OCI-M2 (cell line): Measurements from ENCODE around the gene DIDO1.

Experiments used
- DNase-seq: peaks from one replicate; lab custom pipeline; 2025; ENCODE audit not compliant: unreplicated experiment; lab: John Stamatoyannopoulos, UW

DIDO1 gene

DNA sequence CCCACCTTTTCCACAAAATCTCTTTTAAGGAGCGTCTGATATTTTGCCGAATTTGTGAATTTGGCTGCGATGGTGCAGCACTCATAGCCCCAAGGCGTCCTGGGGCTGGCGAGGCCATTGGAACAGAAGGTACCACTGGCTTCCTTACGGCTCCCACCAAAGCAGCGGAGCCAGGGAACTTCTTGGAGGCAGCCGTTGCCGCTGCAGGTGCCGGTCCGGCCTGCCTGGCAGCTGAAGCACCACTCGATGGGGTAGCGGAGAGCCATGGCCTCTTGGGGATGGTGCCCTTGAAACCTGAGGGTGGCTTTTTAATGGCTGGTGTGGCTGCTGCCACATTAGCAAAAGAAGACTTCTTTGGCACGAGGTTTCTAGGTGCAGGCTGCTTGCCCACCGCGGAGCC, 29.8 kb downstream of the DIDO1 start:
- DNase-seq = no peak

DNA sequence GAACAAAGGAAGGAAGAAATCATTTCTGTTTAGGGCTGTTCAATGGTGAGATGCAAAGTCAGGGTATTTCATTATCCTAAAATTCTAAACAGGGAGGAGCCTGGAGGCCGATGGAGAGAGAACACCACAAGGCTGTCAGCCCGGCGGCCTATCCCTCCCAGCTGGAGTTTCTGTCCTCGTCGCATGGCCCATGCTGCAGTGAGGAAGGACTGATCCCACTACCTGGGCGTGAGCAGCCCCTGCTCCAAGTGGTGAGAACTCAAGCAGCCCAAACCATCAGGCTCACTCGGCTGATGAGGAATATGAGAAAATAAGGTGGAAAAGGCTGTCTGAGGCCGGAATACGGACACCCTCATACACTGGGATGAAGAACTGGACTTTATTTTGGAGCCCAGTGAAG, 30.8 kb downstream of the DIDO1 start:
- DNase-seq = no peak

DNA sequence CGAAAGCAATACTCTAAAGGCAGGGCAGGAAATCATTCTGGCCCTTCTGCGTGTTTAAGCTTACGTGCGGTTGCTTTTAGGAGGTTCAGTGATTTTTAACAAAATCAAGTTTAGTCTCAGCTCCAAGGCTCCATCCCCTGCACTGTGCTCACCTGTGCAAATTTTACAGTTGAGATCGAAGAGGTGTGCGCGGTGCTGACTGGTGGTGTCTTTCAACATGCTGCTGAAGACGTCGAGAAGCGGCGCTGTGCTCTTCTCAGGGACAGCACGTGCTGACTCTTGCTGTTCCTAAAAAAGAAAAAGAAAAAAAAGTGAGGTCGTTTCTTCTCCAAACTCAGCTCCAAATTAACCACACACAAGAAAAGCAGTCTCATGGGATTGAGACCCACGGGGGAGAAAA, 32.0 kb downstream of the DIDO1 start:
- no peak for DNase-seq

DNA sequence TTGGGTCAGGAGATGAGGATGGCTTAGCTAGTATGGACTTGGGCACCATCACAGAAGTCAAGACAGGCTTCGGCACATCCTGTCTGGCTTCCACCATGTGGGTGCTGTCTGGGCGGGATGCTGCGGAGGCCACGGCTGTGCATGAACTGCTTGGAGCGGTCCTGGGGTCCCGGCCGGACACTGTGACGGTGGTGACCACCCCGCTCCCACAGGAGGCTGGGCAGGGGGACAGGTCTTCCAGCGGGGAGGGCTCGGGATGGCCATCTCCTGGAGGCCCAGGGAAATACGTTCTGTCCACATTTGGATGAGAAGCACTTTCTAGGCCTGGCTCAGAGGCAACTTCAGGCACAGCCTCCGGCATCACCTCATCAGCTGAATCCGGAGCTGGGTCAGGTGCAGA, 32.6 kb downstream of the DIDO1 start:
- no peak for DNase-seq

DNA sequence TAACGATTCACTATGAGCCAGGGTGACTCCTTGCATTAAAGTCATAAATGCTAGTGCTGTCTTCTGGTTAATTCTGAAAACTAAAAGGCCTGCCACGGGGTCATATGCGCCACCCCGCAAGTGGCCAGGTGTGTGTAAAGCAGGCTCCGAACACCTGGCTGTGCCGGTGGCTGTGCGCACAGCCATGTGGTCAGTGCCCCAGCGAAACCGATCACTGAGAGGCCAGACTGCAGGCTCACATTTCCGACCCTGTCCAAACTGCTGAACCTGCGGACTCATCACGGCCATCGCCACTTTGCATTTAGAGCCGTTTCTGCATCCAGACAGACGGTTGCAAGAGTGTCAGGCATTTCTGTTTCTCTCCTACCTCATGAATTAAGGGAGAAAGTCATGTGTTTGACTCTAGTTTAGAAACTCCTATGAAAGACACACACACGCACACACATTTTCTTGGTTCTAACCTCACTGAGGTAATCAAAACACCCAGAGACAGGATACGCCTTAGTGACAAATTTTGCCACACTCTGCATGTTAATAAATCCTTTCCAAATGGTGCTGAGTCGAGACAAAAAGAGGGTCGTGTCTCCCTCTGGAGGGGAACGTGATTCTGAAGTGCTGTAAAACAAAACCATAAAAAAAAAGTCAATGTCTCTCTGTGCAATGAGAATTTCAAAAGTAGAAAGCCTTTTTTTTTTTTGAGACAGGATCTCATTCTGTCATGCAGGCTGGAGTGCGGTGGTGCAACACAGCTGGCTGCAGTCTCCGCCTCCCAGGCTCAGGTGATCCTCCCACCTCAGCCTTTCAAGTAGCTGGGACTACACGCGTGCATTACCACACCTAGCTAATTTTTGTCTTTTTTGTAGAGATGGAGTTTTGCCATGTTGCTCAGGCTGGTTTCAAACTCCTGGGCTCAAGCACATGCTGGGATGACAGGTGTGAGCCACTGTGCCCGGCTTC, 33.7 kb downstream of the DIDO1 start:
- no peak for DNase-seq

DNA sequence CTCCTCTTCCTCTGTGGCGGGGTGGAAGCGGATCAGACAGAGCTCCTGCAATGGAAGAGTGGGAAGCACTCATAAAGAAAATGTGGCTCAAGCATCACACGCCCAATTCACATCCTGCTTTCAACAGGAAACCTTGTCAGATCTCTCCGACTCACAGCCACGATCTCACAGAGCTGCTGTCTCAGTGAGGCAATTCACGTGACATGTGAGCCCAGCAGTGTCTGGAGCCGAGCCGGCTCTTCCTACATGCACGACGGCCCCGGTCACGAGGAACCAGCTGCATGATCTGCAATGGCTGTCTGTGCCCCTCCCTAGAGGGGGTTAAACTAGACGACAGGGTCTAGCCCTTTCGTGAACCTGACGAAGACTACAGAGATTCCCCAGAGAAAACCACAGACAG, 35.2 kb downstream of the DIDO1 start:
- no peak for DNase-seq

DNA sequence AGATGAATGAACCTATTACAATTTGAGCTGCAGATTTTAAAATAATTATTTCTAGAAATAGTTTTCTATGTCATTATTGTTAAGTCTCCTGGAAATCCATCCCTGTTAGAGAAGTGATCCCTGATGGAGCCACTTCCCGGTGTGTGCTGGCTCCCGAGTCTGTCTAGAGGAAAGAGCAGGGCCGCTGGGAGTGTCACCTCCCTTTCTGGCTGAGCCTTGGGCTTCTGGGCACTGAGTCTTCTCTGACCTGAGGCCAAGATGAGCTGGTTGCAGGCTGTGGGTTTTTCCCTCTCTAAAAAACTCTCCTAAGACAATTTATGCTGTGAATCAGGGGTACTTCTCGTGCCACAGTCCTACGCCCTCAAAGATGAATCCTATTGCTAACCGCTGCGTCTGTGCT, 35.9 kb downstream of the DIDO1 start:
- DNase-seq = no peak

DNA sequence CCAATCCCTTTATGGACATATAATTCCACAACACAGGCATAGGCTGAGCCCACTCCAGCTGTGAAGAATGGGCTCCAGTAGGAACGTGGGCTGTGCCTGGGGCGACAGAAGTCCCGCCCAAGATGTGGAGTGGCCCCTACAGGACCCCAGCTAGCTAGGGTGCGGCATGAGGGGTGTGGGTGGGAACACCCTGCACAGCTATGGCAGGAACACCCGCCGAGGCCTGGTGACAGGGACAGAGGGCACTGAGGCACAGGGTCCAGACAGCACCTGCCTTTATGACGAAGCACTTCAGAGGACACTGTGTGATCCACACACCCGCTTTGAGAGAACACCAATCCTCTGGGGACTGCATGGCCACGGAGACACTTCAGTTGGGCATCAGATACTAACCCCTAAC, 36.4 kb downstream of the DIDO1 start:
- no peak for DNase-seq

DNA sequence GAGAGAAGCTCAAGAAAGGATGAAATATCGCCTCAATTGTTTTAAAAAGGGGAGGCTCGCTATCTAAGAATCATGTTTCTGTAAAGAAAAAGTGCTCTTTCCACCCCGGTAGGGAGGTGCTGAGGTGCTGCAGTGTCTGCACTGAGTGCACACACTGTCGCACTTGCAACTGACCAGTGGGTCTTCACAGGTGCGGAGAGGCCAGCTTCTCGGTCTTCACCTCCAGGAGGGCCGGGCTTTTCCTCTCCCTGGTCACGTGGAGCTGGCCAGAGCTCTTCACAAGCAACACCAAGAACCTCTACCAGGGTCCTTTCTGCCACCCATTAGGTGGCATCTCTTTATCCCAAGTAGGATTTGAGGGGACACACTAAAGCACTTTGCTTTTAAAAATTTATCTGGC, 36.9 kb downstream of the DIDO1 start:
- no peak for DNase-seq

DNA sequence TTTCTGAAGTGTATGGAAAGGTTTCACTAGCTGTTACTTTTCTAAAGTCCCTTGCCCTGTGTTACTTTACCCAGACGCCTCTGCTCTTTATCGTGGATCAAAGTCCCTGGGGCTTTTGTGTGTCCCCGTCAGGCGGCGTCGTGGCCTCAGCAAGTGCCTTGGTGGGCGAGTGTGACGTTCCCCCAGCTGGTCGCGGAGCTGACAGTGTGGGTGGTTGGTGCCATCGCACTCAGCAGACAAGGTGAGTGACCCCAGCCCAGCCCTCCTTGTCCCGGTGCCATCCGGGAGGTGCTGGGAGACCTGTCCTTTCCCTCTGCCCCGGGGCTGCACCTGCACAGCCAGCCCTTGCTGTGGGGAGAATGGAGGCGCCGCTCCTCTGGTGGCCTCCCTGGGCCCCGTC, 37.4 kb downstream of the DIDO1 start:
- no peak for DNase-seq

DNA sequence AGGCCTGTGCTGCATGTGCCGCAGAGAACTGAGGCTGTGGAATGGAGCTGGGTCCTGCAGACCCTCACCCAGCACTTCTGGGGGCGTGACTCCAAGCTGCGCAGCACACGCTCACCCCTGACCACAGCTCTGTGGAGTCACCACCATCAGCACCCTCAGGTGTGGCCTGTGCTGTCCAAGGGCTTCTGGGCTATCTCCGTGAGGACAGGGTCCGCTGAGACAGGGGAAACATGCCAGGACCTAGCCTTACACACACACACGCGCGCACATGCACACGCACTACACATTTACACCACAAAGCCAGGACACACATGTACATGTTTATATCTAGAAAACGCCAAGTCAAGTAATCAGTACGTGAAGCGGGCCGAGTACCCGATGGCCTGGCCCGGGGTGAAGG, 37.9 kb downstream of the DIDO1 start:
- DNase-seq = no peak

DNA sequence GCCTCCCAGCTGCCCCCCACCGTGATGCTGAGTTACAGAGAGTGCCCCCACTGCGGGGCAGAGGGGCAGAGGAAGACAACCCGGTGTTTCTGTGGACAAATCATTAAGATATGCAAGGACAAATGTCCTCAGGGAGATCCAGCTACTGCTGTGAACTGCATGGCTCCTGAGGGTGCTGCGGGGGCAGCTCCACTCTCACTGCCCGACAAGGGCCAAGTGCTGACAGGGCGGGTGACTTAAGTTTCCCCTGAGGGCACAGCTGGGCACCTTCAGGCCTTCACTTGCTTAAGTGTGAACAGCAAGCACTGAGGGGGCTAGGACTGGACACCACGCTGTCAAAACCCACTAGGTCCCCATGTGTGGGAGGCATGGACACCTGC, 38.5 kb downstream of the DIDO1 start:
- no peak for DNase-seq

DNA sequence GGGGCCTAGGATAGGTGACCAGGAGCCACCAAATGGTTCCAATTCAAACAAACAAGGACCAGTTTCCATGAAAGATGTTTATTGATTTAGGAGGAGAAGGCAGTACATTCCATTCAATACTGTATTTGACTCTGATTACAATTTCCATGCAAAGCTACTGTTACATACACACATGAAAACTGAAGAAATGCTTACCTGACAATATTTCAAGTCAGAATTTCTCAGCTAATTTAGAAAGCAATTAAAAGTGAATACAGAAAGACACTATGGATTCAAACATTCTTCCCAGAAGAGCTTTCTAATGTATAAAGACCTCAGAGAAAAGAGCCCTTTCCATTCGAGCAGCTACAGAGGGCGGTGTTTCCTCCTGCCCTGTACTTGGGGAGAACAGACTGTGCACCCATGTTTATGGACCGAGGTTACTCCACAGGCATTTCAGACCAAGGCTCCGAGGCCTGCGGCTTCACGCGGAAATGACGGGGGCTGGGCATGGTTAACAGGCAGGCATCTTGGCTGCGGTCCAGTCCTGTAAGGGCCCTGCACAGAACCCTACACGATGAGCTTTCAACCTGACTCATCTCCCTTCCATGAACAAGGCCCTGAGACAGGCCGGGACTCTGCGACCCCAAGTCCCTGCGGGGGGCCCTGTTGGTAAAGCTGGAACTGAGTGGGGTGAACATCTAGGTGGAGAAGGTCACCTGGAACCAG, 39.0 kb downstream of the DIDO1 start:
- DNase-seq = no peak

DNA sequence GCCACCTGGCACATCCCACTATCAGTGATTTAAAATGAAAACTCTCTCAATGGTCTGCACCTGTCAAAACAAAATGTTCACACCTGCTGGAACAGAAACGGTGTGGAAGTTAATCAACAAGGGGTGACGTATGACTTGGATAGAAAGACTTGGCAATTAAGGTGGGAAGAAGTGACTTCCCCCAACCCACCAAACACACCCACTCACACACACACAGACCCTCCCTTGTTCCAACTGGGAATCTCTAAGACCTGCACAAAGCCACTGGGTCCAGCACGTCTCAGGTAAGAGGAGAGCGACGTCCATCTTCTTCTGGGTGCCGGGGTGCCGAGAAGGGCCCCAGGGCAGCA, 39.6 kb downstream of the DIDO1 start:
- DNase-seq = no peak

DNA sequence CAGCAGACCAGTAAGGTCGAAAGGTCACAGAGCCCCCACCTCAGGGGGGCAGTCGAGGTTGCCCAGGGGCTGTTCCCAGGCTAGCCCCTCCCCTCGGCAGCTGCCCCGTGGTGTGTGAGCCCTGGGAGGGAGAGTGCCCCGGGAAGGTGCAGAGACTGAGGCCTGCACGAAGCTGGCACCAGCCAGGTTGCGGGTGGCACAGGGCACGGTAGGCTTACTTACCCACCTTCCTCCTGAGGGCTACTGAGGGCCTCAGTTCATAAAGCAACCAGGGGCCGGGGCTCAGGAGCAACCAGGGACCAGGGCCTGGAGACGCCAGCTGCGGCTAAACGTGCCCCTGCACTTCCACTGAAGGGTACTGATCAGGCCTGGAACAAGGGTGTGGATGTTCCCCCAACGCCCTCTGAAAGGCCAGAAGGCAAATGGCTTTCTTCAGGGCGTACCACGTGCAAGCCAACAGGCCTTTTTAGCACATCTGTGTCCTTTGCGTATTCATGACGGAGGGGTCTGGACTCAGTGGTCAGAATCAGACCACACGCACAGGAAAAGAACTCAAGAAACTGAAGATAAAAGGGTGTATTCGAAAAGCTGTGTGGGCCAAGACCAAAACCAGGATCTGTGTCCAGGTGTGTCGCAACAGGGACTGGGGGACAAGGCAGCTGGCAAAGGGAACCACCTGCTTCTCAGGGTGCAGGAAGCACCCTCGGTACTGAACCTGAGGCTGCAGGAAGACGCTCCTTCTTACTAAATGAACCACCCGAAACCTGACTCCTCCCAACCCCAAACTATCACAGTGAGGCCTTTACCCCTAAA, 40.2 kb downstream of the DIDO1 start:
- no peak for DNase-seq

DNA sequence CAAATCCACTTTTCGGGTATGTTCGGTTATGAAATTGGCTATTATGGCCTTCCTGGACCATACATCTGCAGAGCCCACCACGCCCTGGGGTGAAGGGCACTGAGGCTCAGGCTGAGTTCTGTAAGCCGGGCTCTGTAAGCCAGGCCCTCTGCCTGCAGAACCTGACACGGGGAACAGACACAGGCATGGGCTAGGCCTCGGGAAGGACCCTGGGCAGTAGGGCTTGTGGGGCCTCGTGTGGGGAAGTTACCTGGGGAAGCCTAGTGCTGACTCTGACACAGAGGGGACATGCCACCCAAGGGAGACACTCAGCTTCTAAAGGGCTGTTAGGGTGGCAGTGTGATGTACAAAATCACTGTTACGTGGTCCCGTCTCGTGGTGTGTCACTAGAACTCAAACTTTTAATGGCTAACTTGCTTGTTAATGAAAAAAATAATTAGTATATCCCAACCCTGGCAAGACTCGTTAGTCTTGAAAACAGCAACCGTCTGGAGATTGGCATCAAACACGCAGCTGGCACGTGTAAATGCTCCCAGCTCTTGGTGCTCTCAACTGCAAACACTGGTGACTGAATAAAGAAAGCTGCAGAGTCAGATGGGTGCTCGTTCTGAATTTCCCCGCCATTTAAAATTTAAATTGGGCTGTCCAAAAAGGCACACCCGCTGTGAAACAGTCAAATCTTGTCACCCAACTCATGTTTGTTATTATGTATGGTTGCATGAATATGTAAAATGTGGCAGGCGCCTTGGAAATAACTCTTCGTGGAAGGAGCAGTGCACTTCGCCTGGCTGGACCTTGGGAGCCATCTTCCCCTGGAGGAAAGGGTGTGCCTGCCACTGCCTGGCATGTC, 41.0 kb downstream of the DIDO1 start:
- no peak for DNase-seq

DNA sequence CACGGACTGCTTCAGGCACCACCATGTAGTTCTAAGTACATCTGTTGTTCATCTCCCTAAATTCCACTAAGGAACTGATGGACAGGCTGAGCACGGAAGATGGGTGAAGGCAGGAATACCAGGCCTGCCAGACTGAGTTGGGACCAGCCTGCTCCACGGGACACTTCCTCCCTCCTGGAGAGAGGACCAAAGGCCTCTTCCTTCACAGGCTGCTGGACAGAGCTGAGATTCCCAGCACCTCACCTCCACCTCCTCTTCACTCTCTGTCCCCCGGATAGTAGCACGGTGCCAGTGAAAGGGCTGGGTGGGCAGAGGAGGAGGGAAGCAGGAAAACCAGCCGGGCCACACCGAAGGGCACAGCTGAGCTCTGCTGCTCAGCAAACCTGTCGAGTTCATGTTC, 41.7 kb downstream of the DIDO1 start:
- DNase-seq = no peak

DNA sequence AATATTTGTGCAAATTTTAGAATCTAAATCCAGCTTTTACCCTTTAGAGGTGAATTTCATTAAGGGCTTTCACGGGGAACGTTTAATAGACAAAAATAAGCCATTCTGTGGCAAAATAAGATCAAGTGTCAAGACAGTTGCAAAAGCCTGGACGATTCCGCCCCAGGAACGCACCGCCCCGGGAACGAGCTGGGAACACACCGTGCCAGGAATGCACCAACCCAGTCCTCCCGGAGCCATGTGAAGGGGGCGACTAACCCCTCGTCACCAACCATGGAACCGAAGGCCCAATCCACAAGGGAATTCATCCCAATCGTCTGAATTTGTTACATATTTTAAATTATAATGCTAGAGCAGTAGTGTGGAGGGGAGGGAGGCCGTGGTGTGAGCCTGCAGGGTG, 43.9 kb downstream of the DIDO1 start:
- no peak for DNase-seq

DNA sequence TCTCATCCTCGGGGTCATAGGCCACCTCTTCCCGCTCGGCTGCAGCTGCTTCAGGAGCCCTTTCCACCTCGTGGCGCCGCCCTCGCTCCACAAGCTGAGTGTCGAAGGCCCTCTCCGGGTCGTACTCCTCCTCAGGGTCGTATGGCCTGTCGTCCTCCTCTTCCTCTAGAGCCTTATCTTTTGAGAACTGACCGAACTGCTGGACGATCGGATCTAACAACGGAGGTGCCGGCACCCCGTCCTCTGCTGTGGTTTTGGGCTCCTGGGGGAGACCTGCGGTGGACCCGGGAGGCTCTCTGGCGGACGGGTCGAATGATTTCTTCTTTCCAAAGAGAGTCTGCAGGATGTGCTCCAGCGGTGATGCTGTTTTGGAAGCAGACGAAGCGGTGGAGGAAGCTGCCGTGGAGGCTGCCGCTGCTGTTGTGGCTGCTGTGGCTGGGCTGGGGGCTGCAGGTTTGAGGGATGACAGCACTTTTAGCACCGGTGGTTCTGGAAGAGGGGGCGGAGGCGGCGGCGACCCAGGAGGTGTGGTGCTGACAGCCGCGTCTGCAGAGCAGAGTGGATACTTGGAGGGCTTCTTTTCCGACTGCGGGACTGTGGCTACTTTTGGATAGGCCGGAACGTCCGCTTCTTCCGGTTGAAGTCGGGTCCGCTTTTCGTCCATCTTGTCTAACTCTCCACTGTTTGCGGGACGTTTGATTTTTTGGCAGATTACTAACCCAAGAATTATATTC, 44.5 kb downstream of the DIDO1 start:
- no peak for DNase-seq
